Subcutaneous adipose tissue (tissue), 4 donors: ENCODE data around the gene CCDC148. TPM values are rescaled to one million over a fixed set of nuclear protein-coding genes. Genes with fewer than 3 reads are reported as not detected.

Experiments
- total RNA-seq, 4 donors: library from RNA; depleted of rRNA; stranded (reverse); fragments of >200 nt; gene quantifications; one replicate each; pipeline ENCODE4 v1.1.0, GENCODE V29; 2016
- TF ChIP-seq, protein P1 (sequence below): fragments of 450-650 bp; IDR thresholded peaks from one replicate; pipeline ENCODE4 v1.5.1; 2016; ENCODE audit warnings: low read depth, mild to moderate bottlenecking, control low read depth, antibody characterized with exemption, moderate library complexity

CCDC148 gene
- total RNA-seq, 4 donors from 2014 or later: 0.51 to 2.0 (median 1.3) TPM

DNA sequence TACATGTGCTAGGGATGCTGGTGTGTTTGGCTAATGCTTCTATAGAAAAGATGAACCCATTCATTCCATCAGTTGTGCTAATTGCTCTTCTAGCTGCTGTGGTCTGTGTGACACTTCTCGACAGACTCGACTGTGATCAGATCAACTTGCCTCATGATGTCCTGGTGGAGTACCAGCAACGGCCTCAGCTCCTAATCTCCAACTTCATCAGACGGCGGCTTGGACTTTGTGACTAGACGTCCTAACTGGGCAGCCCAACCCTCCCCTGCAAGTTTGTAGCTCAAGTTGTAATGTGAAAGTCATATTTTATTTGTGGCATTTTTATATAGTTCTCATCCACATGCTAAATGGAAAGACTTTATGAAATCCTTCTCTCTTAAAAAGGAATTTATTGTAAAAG is 321.9 kb downstream of the CCDC148 start:
- TF ChIP-seq, protein P1, sequence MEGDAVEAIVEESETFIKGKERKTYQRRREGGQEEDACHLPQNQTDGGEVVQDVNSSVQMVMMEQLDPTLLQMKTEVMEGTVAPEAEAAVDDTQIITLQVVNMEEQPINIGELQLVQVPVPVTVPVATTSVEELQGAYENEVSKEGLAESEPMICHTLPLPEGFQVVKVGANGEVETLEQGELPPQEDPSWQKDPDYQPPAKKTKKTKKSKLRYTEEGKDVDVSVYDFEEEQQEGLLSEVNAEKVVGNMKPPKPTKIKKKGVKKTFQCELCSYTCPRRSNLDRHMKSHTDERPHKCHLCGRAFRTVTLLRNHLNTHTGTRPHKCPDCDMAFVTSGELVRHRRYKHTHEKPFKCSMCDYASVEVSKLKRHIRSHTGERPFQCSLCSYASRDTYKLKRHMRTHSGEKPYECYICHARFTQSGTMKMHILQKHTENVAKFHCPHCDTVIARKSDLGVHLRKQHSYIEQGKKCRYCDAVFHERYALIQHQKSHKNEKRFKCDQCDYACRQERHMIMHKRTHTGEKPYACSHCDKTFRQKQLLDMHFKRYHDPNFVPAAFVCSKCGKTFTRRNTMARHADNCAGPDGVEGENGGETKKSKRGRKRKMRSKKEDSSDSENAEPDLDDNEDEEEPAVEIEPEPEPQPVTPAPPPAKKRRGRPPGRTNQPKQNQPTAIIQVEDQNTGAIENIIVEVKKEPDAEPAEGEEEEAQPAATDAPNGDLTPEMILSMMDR: no peak

DNA sequence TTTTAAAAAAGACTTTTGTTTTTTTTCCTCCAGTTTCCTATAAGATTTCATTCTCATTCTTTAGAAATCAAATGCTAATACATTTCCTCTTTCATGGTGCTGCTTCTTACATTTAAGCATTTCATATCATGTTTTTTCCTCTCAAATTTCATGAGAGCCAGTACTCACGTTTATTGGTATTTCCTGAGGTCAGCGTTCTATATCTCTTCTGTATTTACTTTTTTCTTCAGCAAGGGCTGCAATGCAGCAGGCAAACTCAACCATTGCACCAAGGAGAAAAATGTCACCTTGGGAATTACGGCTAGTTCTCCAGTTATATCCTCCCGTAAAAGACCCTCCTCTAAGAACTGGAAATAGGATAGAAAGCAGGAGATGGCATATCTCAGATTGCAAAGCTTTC is 322.5 kb downstream of the CCDC148 start:
- TF ChIP-seq, protein P1: no peak

DNA sequence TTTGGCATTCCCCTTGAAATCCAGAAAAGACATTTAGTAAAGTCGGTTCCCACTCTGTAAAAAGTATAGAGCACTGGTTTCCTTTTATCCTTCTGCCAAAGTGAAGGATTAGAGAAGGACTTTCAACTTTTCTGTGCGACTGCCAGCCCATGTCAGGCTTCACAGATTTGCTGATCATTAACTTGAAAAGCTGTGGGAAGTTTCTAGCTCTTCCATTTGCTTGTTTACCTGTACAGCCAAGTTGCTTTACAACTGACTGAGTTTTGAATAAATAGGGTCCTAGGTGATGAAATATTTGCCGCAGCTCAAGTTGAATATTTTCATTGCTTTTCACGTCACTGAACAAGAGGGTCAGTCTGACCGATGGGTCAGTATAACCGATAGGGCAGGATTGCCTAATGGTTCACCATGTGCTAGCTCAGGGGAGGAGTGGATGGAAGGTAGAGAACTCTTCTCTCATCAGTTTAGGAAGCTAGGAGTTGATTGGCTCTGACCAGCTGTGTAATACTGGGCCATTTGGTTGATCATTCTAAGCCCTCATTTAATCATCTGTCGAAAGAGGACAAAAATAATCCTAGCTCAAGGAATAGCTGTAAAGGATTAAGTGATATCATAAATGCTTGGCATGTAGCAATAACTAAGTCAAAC is 324.5 kb downstream of the CCDC148 start:
- TF ChIP-seq, protein P1: no peak

DNA sequence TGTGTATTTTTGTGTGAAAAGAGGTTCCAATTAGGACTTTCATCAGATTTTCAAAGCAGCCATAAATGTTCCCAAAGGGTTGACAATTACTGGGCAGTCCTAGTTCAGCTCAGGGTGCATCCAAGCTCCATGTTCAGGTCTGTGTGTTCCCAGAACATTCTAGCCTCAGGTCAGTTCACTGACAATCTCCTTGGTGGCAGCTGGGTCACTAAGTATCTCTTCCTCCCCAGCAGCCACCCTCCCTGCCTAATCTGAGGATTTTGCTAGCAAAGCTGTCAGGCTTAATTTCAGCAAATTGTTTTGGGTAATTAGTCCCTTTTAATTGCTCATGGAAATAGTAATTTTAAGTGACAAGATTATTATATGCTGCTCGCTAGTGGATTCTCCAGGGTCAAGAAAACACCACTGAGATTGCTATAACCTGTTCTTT is 325.1 kb downstream of the CCDC148 start:
- TF ChIP-seq, protein P1: no peak

DNA sequence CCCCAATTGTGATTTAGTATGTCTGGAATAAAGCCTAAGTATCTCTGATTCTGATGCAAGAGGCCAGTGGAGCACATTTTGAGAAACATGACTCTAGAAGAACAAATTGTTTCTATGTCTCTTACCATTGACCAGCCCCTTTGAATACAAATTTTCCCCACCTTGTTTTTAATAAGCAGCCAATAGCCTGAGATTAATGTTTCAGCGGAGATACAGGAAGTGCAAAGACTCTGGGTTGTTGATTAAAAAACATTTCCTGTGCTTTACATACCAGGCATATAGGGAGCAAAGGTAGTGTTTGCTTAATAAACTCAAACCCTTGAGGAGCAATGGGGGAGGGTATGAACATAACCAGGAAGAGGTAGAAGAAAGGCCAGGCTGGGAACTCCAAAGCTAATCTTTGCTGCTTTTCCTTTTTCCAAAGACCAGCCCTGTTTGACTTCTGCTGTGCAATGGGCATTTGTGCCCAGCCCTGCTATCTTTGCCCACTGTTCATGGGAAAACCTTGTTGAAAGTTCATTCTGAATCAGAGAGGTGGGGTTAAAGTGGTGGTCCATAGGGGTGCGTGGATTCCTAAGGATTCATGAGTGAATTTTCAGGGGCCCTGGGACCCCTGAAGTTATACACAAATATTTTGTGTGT is 325.6 kb downstream of the CCDC148 start:
- TF ChIP-seq, protein P1: no peak

DNA sequence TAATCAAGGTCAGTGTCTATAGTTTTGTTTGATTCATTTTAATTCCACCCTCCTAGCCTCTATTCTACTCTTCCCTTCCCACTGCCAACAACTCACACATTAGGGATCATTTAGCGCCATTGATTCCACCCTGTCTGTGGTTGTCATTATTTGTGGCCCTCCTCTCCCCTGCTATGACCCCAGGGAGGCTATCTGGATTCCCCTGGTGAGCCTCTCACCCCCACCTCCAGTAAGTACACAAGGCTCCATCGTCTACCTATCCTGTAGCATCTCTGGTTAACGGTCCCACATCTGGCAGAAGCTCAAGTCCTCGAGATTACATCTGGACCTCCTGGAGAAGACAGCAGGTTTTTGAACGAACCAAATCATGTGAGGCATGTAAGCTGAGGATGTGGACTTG is 327.5 kb downstream of the CCDC148 start:
- TF ChIP-seq, protein P1: no peak

DNA sequence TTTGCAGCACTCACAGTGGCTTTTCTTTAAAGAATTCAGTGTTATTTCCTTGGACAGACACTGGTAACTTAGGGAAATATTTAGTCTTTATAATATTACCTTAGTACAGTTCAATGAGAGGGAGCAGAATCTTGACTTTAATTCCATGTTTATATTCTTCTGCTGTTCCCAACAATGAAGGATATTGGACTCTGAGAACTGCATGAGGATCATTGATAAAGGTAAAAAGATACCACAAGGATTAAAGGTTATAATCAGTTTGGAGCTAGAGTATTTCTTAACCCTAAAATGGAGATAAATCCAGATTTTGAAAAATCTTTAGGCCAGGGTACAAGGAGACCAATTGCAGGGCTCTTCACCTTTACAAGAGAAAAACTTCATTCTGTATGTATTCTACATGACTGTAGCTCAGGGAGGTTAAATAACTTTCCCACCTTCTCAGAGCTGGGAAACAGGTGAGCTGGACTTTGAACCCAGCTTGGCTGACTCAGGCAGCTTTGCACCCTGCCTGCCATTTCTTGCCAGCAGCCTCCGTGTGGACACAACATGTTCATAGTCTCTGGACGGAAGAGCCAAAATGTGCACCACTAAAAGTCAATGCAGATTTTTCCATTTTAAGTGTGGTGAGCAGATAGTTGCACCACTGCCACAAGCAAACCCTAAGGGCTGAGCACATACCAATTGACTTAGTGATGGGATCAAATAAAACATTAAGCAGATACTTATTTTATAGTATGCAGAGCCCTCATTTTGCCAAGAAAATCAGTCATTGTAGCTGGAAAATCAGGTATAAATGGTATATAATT is 328.2 kb downstream of the CCDC148 start:
- TF ChIP-seq, protein P1: no peak
